Breast epithelium (tissue), 4 donors: ENCODE data around the gene CFAP251. TPM values are rescaled to one million over a fixed set of nuclear protein-coding genes. Genes with fewer than 3 reads are reported as not detected.
A peak's percentile ranks its signal among the peaks of the same experiment; 100 is the strongest.
"Not testable (repeated sequence)": the region's sequence is repeated elsewhere in the genome, so short reads cannot be mapped to it uniquely, and the experiment has no call there.

Source experiments
- DNase-seq, 2 donors: peaks; one replicate each; pipeline ENCODE4 v3.0.0-alpha.2; 2019; ENCODE audit warnings: low spot score in 2 of 2
- H3K27ac ChIP-seq, 2 donors: fragments of 200-600 bp; sonication (generic) in 1 of 2; one replicate each; pipeline ENCODE4 v1.5.1; 2016 to 2019; ENCODE audit warnings: mild to moderate bottlenecking in 1 of 2
- H3K27me3 ChIP-seq, 2 donors: fragments of 200-600 bp; sonication (generic) in 1 of 2; one replicate each; pipeline versions ENCODE4 v1.5.1 to v1.6.0; 2017 to 2019; ENCODE audit warnings: control low read depth in 1 of 2, mild to moderate bottlenecking in 1 of 2
- H3K36me3 ChIP-seq: fragments of 200-600 bp; one replicate; pipeline ENCODE4 v1.5.1; 2019
- H3K4me1 ChIP-seq, 2 donors: fragments of 200-600 bp; sonication (generic); one replicate each; pipeline ENCODE4 v1.5.1; 2016 to 2019; ENCODE audit warnings: control low read depth in 1 of 2
- H3K4me3 ChIP-seq, 3 donors: fragments of 200-600 bp; sonication (generic); 1 replicate in 2 of 3; 2 replicates in 1 of 3; pipeline ENCODE4 v1.5.1; 2016 to 2019; ENCODE audit warnings: mild to moderate bottlenecking in 3 of 3, moderate library complexity in 2 of 3
- H3K9me3 ChIP-seq, 2 donors: fragments of 200-600 bp; sonication (generic) in 1 of 2; one replicate each; pipeline ENCODE4 v1.5.1; 2016 to 2019; ENCODE audit warnings: control low read depth in 1 of 2
- POLR2A ChIP-seq: fragments of 450-650 bp; IDR thresholded peaks from one replicate; pipeline ENCODE4 v1.6.1; 2016; ENCODE audit warnings: antibody characterized with exemption, mild to moderate bottlenecking, moderate library complexity
- POLR2AphosphoS5 ChIP-seq, 3 donors: sonication (generic); formaldehyde crosslinking; IDR thresholded peaks; one replicate each; pipeline ENCODE4 v1.6.1; 2017; ENCODE audit warnings: antibody characterized with exemption in 3 of 3
- intact Hi-C: fragments of 100-400 bp; cut with DNase I; formaldehyde crosslinking; loops from one replicate; pipeline ENCODE4 v1.15.1; 2023; ENCODE audit warnings: low total_unique reads
- total RNA-seq, 3 donors: library from RNA; depleted of rRNA; stranded (reverse); fragments of >200 nt; gene quantifications; one replicate each; pipeline ENCODE4 v1.1.0, GENCODE V29; 2016
- TF ChIP-seq, protein P1 (sequence below), 3 donors: fragments of 450-650 bp; IDR thresholded peaks; one replicate each; pipeline ENCODE4 v1.5.1; 2016 to 2017; ENCODE audit warnings: antibody characterized with exemption in 3 of 3, mild to moderate bottlenecking in 3 of 3, moderate library complexity in 3 of 3

Gene CFAP251
- total RNA-seq, 3 donors from 2014 or later, result 4.8 to 8.2 (median 6.7) TPM

DNA sequence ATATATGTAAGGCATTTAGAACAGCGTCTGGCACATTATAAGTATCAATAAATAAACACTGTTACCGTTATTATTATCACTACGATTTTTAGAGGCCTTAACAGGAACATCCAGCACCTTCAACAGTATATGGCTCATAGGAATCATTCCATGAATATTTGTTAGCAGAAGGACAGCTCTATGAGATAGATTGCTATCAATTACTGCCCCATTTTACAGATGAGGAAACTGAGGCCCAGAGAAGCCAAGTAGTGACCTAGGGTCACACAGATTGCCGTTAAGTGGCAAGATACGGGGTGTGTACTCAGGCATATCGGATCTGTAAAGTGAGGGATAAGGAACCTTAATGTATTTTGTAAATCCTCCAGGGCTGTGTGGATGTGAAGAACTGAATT lies 30.3 kb upstream of the CFAP251 start:
- Histone ChIP-seq H3K27me3 (no peaks in the 10 kb centered on the region), H3K4me3 (peak overlapping the region; percentile 69 to 90 (median 86)), H3K27ac (peak overlapping the region; percentile 88 to 94), H3K36me3 (no peaks in the 10 kb centered on the region), H3K4me1 (peaks cover 0 to 9% of the 10 kb centered on the region in 2 donors), H3K9me3 (no peaks in the 10 kb centered on the region)
- intact Hi-C loops, result no loop called here
- TF ChIP-seq, protein P1, sequence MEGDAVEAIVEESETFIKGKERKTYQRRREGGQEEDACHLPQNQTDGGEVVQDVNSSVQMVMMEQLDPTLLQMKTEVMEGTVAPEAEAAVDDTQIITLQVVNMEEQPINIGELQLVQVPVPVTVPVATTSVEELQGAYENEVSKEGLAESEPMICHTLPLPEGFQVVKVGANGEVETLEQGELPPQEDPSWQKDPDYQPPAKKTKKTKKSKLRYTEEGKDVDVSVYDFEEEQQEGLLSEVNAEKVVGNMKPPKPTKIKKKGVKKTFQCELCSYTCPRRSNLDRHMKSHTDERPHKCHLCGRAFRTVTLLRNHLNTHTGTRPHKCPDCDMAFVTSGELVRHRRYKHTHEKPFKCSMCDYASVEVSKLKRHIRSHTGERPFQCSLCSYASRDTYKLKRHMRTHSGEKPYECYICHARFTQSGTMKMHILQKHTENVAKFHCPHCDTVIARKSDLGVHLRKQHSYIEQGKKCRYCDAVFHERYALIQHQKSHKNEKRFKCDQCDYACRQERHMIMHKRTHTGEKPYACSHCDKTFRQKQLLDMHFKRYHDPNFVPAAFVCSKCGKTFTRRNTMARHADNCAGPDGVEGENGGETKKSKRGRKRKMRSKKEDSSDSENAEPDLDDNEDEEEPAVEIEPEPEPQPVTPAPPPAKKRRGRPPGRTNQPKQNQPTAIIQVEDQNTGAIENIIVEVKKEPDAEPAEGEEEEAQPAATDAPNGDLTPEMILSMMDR (IDR thresholded peaks at IDR 0.05), result no peak
- no peak for TF ChIP-seq POLR2A
- no peak for TF ChIP-seq POLR2AphosphoS5 (IDR thresholded peaks at IDR 0.05)
- no peak for DNase-seq

DNA sequence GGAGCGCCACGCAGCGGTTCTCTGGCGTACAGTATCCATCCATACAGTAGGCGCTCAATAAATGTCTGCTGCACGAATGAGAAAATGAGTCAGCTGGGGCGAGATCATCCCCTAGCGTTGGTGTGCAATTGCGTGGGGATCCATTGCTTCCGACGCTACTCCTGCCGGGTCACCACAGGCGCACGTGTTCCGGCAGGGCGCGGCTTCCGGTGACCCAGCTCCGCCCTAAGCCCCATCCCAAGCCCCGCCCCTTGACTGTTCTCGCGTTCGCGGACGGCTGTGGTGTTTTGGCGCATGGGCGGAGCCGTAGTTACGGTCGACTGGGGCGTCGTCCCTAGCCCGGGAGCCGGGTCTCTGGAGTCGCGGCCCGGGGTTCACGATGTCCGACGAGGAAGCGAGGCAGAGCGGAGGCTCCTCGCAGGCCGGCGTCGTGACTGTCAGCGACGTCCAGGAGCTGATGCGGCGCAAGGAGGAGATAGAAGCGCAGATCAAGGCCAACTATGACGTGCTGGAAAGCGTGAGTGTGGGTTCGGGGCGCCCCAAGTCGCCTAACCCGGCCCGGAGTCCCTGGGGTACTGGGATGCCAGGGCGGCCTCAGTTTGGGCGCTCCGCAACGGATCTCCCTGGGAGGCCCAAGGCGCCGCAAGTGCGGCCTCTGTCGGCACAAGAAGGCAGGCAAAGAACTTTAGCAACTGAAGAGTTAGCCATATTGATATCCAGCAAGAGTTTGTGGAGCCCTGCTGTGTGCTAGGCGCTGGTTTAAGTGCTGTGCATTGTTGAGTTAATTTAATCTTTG lies 29.7 kb upstream of the CFAP251 start, which contains the start of gene PSMD9:
TSS of gene PSMD9 (plus strand) at position 313 of the 796 bp plus-strand sequence. CDS start at position 380, 67 bp downstream.
- Histone ChIP-seq H3K4me1 (peaks cover 0 to 13% of the 10 kb centered on the region in 2 donors), H3K4me3 (peak within 1 kb of the TSS; percentile 69 to 90 (median 86)), H3K36me3 (no peaks in the 10 kb centered on the region), H3K27me3 (no peaks in the 10 kb centered on the region), H3K9me3 (no peaks in the 10 kb centered on the region), H3K27ac (peak within 1 kb of the TSS; percentile 88 to 94)
- TF ChIP-seq POLR2A (peak; percentile 25), POLR2AphosphoS5 (IDR thresholded peaks at IDR 0.05) (peak; percentile 73 to 89 (median 79))
- TF ChIP-seq, protein P1 (IDR thresholded peaks at IDR 0.05), result peak; percentile 22 to 62 (median 59)
- intact Hi-C loops, result no loop called here
- DNase-seq, result peak; percentile 95 to 98

DNA sequence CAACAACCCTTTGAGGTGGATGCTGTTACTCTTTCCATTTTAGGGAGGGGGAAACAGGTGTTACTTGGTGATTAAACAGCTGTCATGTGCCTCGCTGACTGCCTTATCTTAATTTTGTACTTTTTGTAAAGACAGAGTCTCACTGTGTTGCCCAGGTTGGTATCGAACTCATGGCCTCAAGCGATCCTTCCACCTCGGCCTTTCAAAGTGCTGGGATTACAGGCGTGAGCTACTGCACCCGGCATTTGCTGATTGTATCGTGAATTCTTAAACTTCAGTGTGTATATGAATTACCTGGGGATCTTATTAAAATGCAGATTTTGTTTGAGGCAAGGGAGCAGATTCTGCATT lies 29.1 kb upstream of the CFAP251 start:
- Histone ChIP-seq H3K4me3 (peak overlapping the region; percentile 69 to 90 (median 86)), H3K27me3 (no peaks in the 10 kb centered on the region), H3K36me3 (no peaks in the 10 kb centered on the region), H3K9me3 (no peaks in the 10 kb centered on the region), H3K4me1 (peaks cover 0 to 15% of the 10 kb centered on the region in 2 donors), H3K27ac (peak overlapping the region; percentile 88 to 94)
- intact Hi-C loops, result no loop called here
- DNase-seq, result no peak
- TF ChIP-seq POLR2AphosphoS5 (IDR thresholded peaks at IDR 0.05) (no peak), POLR2A (no peak)
- TF ChIP-seq, protein P1 (IDR thresholded peaks at IDR 0.05), result no peak

DNA sequence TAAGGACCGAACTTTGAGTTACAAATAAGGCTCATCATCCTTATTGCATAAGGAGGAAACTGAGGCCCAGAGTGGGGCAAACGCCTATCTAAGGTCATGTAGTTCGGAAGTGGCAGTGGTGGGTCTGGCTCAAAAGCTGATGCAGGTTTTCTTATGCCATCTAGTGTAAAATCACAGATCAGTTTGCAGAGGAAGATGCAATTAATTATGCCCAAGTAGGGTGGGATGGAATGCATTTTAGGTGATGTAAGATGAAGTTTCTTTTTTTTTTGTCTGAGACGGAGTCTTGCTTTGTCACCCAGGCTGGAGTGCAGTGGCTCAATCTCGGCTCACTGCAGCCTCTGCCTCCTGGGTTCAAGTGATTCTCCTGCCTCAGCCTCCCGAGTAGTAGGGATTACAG lies 28.7 kb upstream of the CFAP251 start:
- H3K4me1 ChIP-seq, result peaks cover 0 to 15% of the 10 kb centered on the region in 2 donors
- H3K27ac ChIP-seq, intact Hi-C loops: not testable (repeated sequence)

DNA sequence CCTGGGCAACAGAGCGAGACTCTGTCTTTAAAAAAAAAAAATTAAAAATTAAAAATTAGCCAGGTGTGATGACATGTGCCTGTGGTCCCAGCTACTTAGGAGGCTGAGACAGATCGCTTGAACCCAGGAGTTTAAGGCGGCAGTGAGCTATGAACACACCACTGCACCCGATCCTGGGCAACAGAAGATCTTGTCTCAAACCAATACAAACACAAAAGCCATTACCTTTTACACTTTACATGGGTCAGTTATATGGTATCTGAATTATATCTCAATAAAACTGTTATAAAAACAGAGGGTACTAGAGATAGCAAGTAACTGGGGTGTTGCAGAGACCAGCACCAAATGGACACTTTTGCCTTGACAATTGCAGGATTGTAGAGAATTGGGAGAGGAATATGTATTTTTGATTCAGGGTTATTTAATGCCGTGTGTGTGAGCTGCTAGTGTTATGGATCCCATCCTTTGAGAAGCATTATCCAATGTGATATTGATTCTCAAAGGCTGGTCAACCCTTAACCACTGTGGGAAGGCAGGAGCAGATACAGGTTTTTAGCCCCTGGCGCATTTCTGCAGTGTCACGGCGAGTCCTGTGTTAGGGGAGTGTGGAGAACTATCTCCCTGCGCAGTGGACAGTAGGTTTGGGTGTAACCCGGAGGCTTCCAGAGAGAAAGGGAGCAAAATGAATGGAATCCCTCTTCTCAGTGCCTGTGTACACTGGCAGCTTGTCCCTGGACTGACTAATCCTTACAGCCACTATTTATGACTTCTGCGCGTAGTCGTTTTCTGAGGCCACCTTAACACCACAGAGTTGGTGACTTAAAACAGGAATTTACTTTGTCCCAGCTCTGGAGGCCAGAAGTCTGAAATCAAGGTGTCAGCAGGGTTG lies 25.5 kb upstream of the CFAP251 start:
- TF ChIP-seq POLR2A (no peak), POLR2AphosphoS5 (IDR thresholded peaks at IDR 0.05) (no peak)
- TF ChIP-seq, protein P1 (IDR thresholded peaks at IDR 0.05), result no peak
- H3K27me3 ChIP-seq, result no peaks in the 10 kb centered on the region
- H3K9me3 ChIP-seq, result no peaks in the 10 kb centered on the region
- peak overlapping the region; percentile 3 to 49 for H3K27ac ChIP-seq
- intact Hi-C loops, result no loop called here
- H3K36me3 ChIP-seq, result no peaks in the 10 kb centered on the region
- peaks cover 0 to 15% of the 10 kb centered on the region in 2 donors for H3K4me1 ChIP-seq
- no peak for DNase-seq
- no peak overlapping the region for H3K4me3 ChIP-seq

More for the DNA sequence above, 28.7 kb upstream of the CFAP251 start:
- H3K4me3 ChIP-seq, result peak overlapping the region; percentile 69 to 90 (median 86)
- not testable (repeated sequence) for H3K36me3 ChIP-seq, DNase-seq, H3K9me3 ChIP-seq, H3K27me3 ChIP-seq
